Measurements from ENCODE around the gene ARL15.
"Not testable (repeated sequence)": the region's sequence is repeated elsewhere in the genome, so short reads cannot be mapped to it uniquely, and the experiment has no call there.

ARL15 gene

GRCh38 chr5:53879708-53880323, 430.6 kb downstream of the ARL15 start:
- no peak for DNase-seq

GRCh38 chr5:53878015-53878414, 432.4 kb downstream of the ARL15 start:
- no peak for DNase-seq

GRCh38 chr5:53877243-53877642, 433.1 kb downstream of the ARL15 start:
- DNase-seq = no peak

GRCh38 chr5:53874409-53874808, 436.0 kb downstream of the ARL15 start:
- DNase-seq = no peak

- DNase-seq = no peak
Measured at GRCh38 chr5:53873235-53873634, 437.1 kb downstream of the ARL15 start.

- DNase-seq = no peak
Measured at GRCh38 chr5:53871775-53872174, 438.6 kb downstream of the ARL15 start.

- DNase-seq = no peak
Measured at GRCh38 chr5:53871050-53871449, 439.3 kb downstream of the ARL15 start.

- DNase-seq = no peak
Measured at GRCh38 chr5:53858700-53859456, 451.5 kb downstream of the ARL15 start.

- no peak for DNase-seq
Measured at GRCh38 chr5:53856506-53856905, 453.9 kb downstream of the ARL15 start.

- DNase-seq = not testable (repeated sequence)
Measured at GRCh38 chr5:53836851-53837430, 473.4 kb downstream of the ARL15 start.

- no peak for DNase-seq
Measured at GRCh38 chr5:53834500-53834899, 475.9 kb downstream of the ARL15 start.

Measured in NCI-H1092 (cell line).